NK-92 (cell line): ENCODE results near the gene RGP1.

ENCODE experiments used
- DNase-seq: peaks from one replicate; lab custom pipeline; 2025; ENCODE audit not compliant: unreplicated experiment; lab: John Stamatoyannopoulos, UW

Gene RGP1

GRCh38 chr9:35748858-35749514 is at the start of gene RGP1, which contains the start of gene GBA2:
Gene RGP1, plus strand, starts transcription at chr9:35749287. Its CDS starts 469 bp downstream, at chr9:35749756.
Gene GBA2, minus strand, starts transcription at chr9:35749228. Its CDS starts 524 bp downstream, at chr9:35748704.
- no peak for DNase-seq

- DNase-seq, result no peak
These were observed 49.1 kb upstream of the RGP1 start for GRCh38 chr9:35700031-35700430.

- DNase-seq, result no peak
These were observed 48.1 kb upstream of the RGP1 start for GRCh38 chr9:35700942-35701341.

- DNase-seq, result no peak
These were observed 46.4 kb upstream of the RGP1 start for GRCh38 chr9:35702696-35703095.

GRCh38 chr9:35703906-35704672 is 45.0 kb upstream of the RGP1 start:
- no peak for DNase-seq

GRCh38 chr9:35705372-35705771 is 43.7 kb upstream of the RGP1 start:
- DNase-seq, result no peak

- no peak for DNase-seq
These were observed 43.2 kb upstream of the RGP1 start for GRCh38 chr9:35705836-35706430.

GRCh38 chr9:35706951-35707350 is 42.1 kb upstream of the RGP1 start:
- no peak for DNase-seq

GRCh38 chr9:35708146-35708545 is 40.9 kb upstream of the RGP1 start:
- DNase-seq, result no peak

GRCh38 chr9:35710818-35711500 is 38.1 kb upstream of the RGP1 start:
- no peak for DNase-seq

- no peak for DNase-seq
These were observed 37.3 kb upstream of the RGP1 start for GRCh38 chr9:35711501-35712428.

- DNase-seq, result no peak
These were observed 36.2 kb upstream of the RGP1 start for GRCh38 chr9:35712762-35713400.

- no peak for DNase-seq
These were observed 35.5 kb upstream of the RGP1 start for GRCh38 chr9:35713578-35713977.

- DNase-seq, result no peak
These were observed 35.0 kb upstream of the RGP1 start for GRCh38 chr9:35714123-35714522.

- no peak for DNase-seq
These were observed 34.4 kb upstream of the RGP1 start for GRCh38 chr9:35714579-35715252.

- DNase-seq, result no peak
These were observed 32.9 kb upstream of the RGP1 start for GRCh38 chr9:35716230-35716629.

GRCh38 chr9:35717132-35717870 is 31.8 kb upstream of the RGP1 start:
- no peak for DNase-seq

GRCh38 chr9:35718721-35719511 is 30.2 kb upstream of the RGP1 start:
- no peak for DNase-seq
